Activated T-cell treated with anti-CD3 and anti-CD28 coated beads, Interleukin-2, amount 50 U/mL, for 72 hours (primary cell): ENCODE measurements around the gene TSHZ2. TPM values are rescaled to one million over a fixed set of nuclear protein-coding genes. Genes with fewer than 3 reads are reported as not detected.

Experiments used
- ATAC-seq, 2 donors: fragments of 150-1000 bp; cut with Tn5 transposase; replicated peaks in 1 of 2; 2 replicates each; pipeline ENCODE4 v1.10.0; 2021; ENCODE audit warnings: moderate library complexity in 2 of 2, mild to moderate bottlenecking in 1 of 2
- DNase-seq, 2 donors: peaks; one replicate each; pipeline ENCODE4 v3.0.0; 2021 to 2022; ENCODE audit warnings: mixed read lengths in 1 of 2
- H3K27ac Mint-ChIP-seq: one replicate; pipeline ENCODE4 v1.8.0; 2022; ENCODE audit warnings: mild to moderate bottlenecking, moderate library complexity, mixed read lengths
- H3K27me3 Mint-ChIP-seq: one replicate; pipeline ENCODE4 v1.8.0; 2022; ENCODE audit warnings: low read depth, mixed read lengths
- H3K36me3 Mint-ChIP-seq, 2 donors: one replicate each; pipeline ENCODE4 v1.8.0; 2022; ENCODE audit warnings: mixed read lengths in 2 of 2, mild to moderate bottlenecking in 1 of 2; ENCODE audit not compliant: insufficient read depth in 2 of 2
- H3K4me1 Mint-ChIP-seq: one replicate; pipeline ENCODE4 v1.8.0; 2022; ENCODE audit warnings: low read depth, mixed read lengths
- H3K4me3 Mint-ChIP-seq, 2 donors: one replicate each; pipeline ENCODE4 v1.8.0; 2022; ENCODE audit warnings: mild to moderate bottlenecking in 2 of 2, mixed read lengths in 2 of 2, moderate library complexity in 2 of 2
- H3K9me3 Mint-ChIP-seq, 2 donors: one replicate each; pipeline ENCODE4 v1.8.0; 2022; ENCODE audit warnings: mixed read lengths in 2 of 2
- total RNA-seq, 2 donors: library from RNA; stranded (reverse); gene quantifications; one replicate each; pipeline ENCODE4 v1.2.3, GENCODE V29; 2022

The TSHZ2 gene
- total RNA-seq, 2 donors from 2014 or later = 29.3 to 56.7 TPM

GRCh38 chr20:53389516-53390300 is 417.6 kb downstream of the TSHZ2 start:
- H3K4me3 Mint-ChIP-seq = no peak overlapping the region
- no peak for DNase-seq
- no peak overlapping the region for H3K27ac Mint-ChIP-seq
- H3K27me3 Mint-ChIP-seq = peaks cover 6% of the 10 kb centered on the region
- H3K36me3 Mint-ChIP-seq = no peaks in the 10 kb centered on the region
- no peak for ATAC-seq
- no peaks in the 10 kb centered on the region for H3K9me3 Mint-ChIP-seq
- peaks cover 26% of the 10 kb centered on the region for H3K4me1 Mint-ChIP-seq

- Mint-ChIP-seq H3K36me3 (no peaks in the 10 kb centered on the region), H3K27me3 (peaks cover 6% of the 10 kb centered on the region)
These were observed 418.6 kb downstream of the TSHZ2 start for GRCh38 chr20:53390770-53391169.

GRCh38 chr20:53394433-53394832 is 422.3 kb downstream of the TSHZ2 start:
- no peak overlapping the region for H3K27ac Mint-ChIP-seq
- H3K36me3 Mint-ChIP-seq = no peaks in the 10 kb centered on the region
- no peaks in the 10 kb centered on the region for H3K9me3 Mint-ChIP-seq
- ATAC-seq (no peak), DNase-seq (no peak)
- H3K4me3 Mint-ChIP-seq = no peak overlapping the region
- H3K4me1 Mint-ChIP-seq = peaks cover 6% of the 10 kb centered on the region
- peaks cover 1% of the 10 kb centered on the region for H3K27me3 Mint-ChIP-seq

More at GRCh38 chr20:53390770-53391169, 418.6 kb downstream of the TSHZ2 start:
- peaks cover 26% of the 10 kb centered on the region for H3K4me1 Mint-ChIP-seq
- no peak for ATAC-seq
- H3K27ac Mint-ChIP-seq = no peak overlapping the region
- no peak overlapping the region for H3K4me3 Mint-ChIP-seq
- H3K9me3 Mint-ChIP-seq = no peaks in the 10 kb centered on the region
- DNase-seq = no peak

- DNase-seq (no peak), ATAC-seq (no peak)
- Mint-ChIP-seq H3K9me3 (no peaks in the 10 kb centered on the region), H3K4me3 (no peak overlapping the region), H3K27me3 (no peaks in the 10 kb centered on the region), H3K36me3 (no peaks in the 10 kb centered on the region), H3K27ac (no peak overlapping the region), H3K4me1 (no peaks in the 10 kb centered on the region)
These were observed 423.2 kb downstream of the TSHZ2 start for GRCh38 chr20:53395188-53395923.

GRCh38 chr20:53399083-53399482 is 426.9 kb downstream of the TSHZ2 start:
- Mint-ChIP-seq H3K4me1 (peaks cover 11% of the 10 kb centered on the region), H3K36me3 (no peaks in the 10 kb centered on the region), H3K4me3 (no peak overlapping the region), H3K27ac (no peak overlapping the region), H3K27me3 (no peaks in the 10 kb centered on the region), H3K9me3 (no peaks in the 10 kb centered on the region)
- no peak for DNase-seq
- ATAC-seq = no peak

- H3K36me3 Mint-ChIP-seq = no peaks in the 10 kb centered on the region
- DNase-seq (no peak), ATAC-seq (no peak)
- H3K9me3 Mint-ChIP-seq = no peaks in the 10 kb centered on the region
- H3K4me3 Mint-ChIP-seq = no peak overlapping the region
- no peaks in the 10 kb centered on the region for H3K27me3 Mint-ChIP-seq
- H3K27ac Mint-ChIP-seq = no peak overlapping the region
- peaks cover 11% of the 10 kb centered on the region for H3K4me1 Mint-ChIP-seq
These were observed 427.6 kb downstream of the TSHZ2 start for GRCh38 chr20:53399592-53400335.

GRCh38 chr20:53402233-53403005 is 430.3 kb downstream of the TSHZ2 start:
- no peaks in the 10 kb centered on the region for H3K9me3 Mint-ChIP-seq
- no peak overlapping the region for H3K27ac Mint-ChIP-seq
- H3K4me3 Mint-ChIP-seq = no peak overlapping the region
- DNase-seq = peak; percentile 8 to 15
- peak; percentile 66 to 68 for ATAC-seq
- peaks cover 11% of the 10 kb centered on the region for H3K4me1 Mint-ChIP-seq
- H3K27me3 Mint-ChIP-seq = no peaks in the 10 kb centered on the region
- no peaks in the 10 kb centered on the region for H3K36me3 Mint-ChIP-seq

- DNase-seq (no peak), ATAC-seq (no peak)
- no peaks in the 10 kb centered on the region for H3K27me3 Mint-ChIP-seq
- no peaks in the 10 kb centered on the region for H3K36me3 Mint-ChIP-seq
- no peak overlapping the region for H3K4me3 Mint-ChIP-seq
- no peak overlapping the region for H3K27ac Mint-ChIP-seq
- H3K4me1 Mint-ChIP-seq = peaks cover 11% of the 10 kb centered on the region
- no peaks in the 10 kb centered on the region for H3K9me3 Mint-ChIP-seq
These were observed 430.9 kb downstream of the TSHZ2 start for GRCh38 chr20:53403029-53403428.

- Mint-ChIP-seq H3K9me3 (no peaks in the 10 kb centered on the region), H3K36me3 (no peaks in the 10 kb centered on the region), H3K4me1 (peaks cover 11% of the 10 kb centered on the region), H3K27me3 (no peaks in the 10 kb centered on the region), H3K27ac (no peak overlapping the region), H3K4me3 (no peak overlapping the region)
- no peak for ATAC-seq
- no peak for DNase-seq
These were observed 433.0 kb downstream of the TSHZ2 start for GRCh38 chr20:53405139-53405538.

- no peak overlapping the region for H3K4me3 Mint-ChIP-seq
- H3K27ac Mint-ChIP-seq = no peak overlapping the region
- no peaks in the 10 kb centered on the region for H3K9me3 Mint-ChIP-seq
- no peak for DNase-seq
- no peak for ATAC-seq
- H3K4me1 Mint-ChIP-seq = peaks cover 11% of the 10 kb centered on the region
- H3K36me3 Mint-ChIP-seq = no peaks in the 10 kb centered on the region
- H3K27me3 Mint-ChIP-seq = no peaks in the 10 kb centered on the region
These were observed 434.4 kb downstream of the TSHZ2 start for GRCh38 chr20:53406580-53406979.

- no peak for ATAC-seq
- H3K27ac Mint-ChIP-seq = no peak overlapping the region
- H3K36me3 Mint-ChIP-seq = no peaks in the 10 kb centered on the region
- H3K27me3 Mint-ChIP-seq = no peaks in the 10 kb centered on the region
- H3K4me1 Mint-ChIP-seq = peaks cover 7% of the 10 kb centered on the region
- H3K9me3 Mint-ChIP-seq = no peaks in the 10 kb centered on the region
- no peak overlapping the region for H3K4me3 Mint-ChIP-seq
- DNase-seq = no peak
These were observed 436.7 kb downstream of the TSHZ2 start for GRCh38 chr20:53408691-53409446.

GRCh38 chr20:53409447-53409717 is 437.2 kb downstream of the TSHZ2 start:
- Mint-ChIP-seq H3K9me3 (no peaks in the 10 kb centered on the region), H3K27me3 (no peaks in the 10 kb centered on the region), H3K27ac (no peak overlapping the region), H3K36me3 (no peaks in the 10 kb centered on the region), H3K4me3 (no peak overlapping the region), H3K4me1 (peaks cover 7% of the 10 kb centered on the region)
- no peak for DNase-seq
- no peak for ATAC-seq
